HL-60 (cell line): Measurements from ENCODE around the gene SEMA4A.

Experiments used
- CTCF ChIP-seq: IDR thresholded peaks from one replicate; pipeline ENCODE4 v1.5.1; 2011; ENCODE audit warnings: low read length, control low read depth, inconsistent platforms; ENCODE audit not compliant: insufficient read depth
- POLR2AphosphoS5 ChIP-seq: IDR thresholded peaks from 2 replicates; pipeline ENCODE4 v1.6.1; 2012; ENCODE audit warnings: low read depth
- REST ChIP-seq: IDR thresholded peaks from 2 replicates; pipeline ENCODE4 v1.6.1; 2012; ENCODE audit warnings: low read depth; ENCODE audit not compliant: insufficient replicate concordance

GRCh38 chr1:156220226-156220625 lies 66.8 kb downstream of the SEMA4A start:
- no peak for TF ChIP-seq CTCF
- no peak for TF ChIP-seq REST
- TF ChIP-seq POLR2AphosphoS5: no peak
